Kidney (tissue), 14 donors: ENCODE measurements around the gene FBXL20. TPM values are rescaled to one million over a fixed set of nuclear protein-coding genes. Genes with fewer than 3 reads are reported as not detected.

ENCODE experiments used
- DNase-seq, 5 donors: peaks; one replicate each; pipeline ENCODE4 v3.0.0-alpha.2; 2013 to 2020
- FAIRE-seq: peaks from 2 replicates; lab custom pipeline; 2012; peaks lifted over from hg19 to GRCh38; lab: Jason Lieb, UNC
- H3K27ac ChIP-seq, 2 donors: one replicate each; pipeline ENCODE4 v1.7.0; 2013; ENCODE audit warnings: low read depth in 2 of 2, low read length in 2 of 2, inconsistent platforms in 1 of 2
- H3K27me3 ChIP-seq: one replicate; pipeline ENCODE4 v1.7.1; 2013; ENCODE audit warnings: low read length, inconsistent platforms; ENCODE audit not compliant: control insufficient read depth, insufficient read depth
- H3K36me3 ChIP-seq, 3 donors: one replicate each; pipeline versions ENCODE4 v1.7.0 to v1.7.1; 2013; ENCODE audit warnings: low read length in 3 of 3, control low read depth in 1 of 3, inconsistent platforms in 1 of 3; ENCODE audit not compliant: insufficient read depth in 3 of 3, control insufficient read depth in 2 of 3
- H3K4me1 ChIP-seq, 3 donors: one replicate each; pipeline versions ENCODE4 v1.7.0 to v1.7.1; 2013; ENCODE audit warnings: low read length in 3 of 3, inconsistent platforms in 1 of 3, low read depth in 1 of 3; ENCODE audit not compliant: control insufficient read depth in 2 of 3, insufficient read depth in 2 of 3
- H3K4me3 ChIP-seq, 3 donors: one replicate each; pipeline versions ENCODE4 v1.7.0 to v1.8.1; 2013; ENCODE audit warnings: low read length in 3 of 3, control low read depth in 1 of 3, inconsistent platforms in 1 of 3
- H3K9ac ChIP-seq, 3 donors: one replicate each; pipeline versions ENCODE4 v1.7.0 to v1.7.1; 2013; ENCODE audit warnings: low read length in 3 of 3, control low read depth in 1 of 3, inconsistent platforms in 1 of 3
- H3K9me3 ChIP-seq, 3 donors: one replicate each; pipeline versions ENCODE4 v1.7.0 to v1.7.1; 2013; ENCODE audit warnings: low read length in 3 of 3, control low read depth in 1 of 3, inconsistent platforms in 1 of 3; ENCODE audit not compliant: control insufficient read depth in 2 of 3, insufficient read depth in 1 of 3
- intact Hi-C: fragments of 100-400 bp; cut with DNase I; formaldehyde crosslinking; loops from one replicate; pipeline ENCODE4 v1.11.1; 2022
- polyA plus RNA-seq: library from polyadenylated mRNA; stranded (reverse); fragments of 350-450 nt; fragmentation: Illumina TruSeq; extraction: RNeasy Lipid Tissue Mini Kit (QIAGEN cat#74804); gene quantifications from one replicate; pipeline ENCODE4 v1.2.3, GENCODE V29; 2014; ENCODE audit warnings: low read depth, low replicate concordance; ENCODE audit not compliant: insufficient read depth
- total RNA-seq: library from RNA; stranded (reverse); fragmentation: NEBNext Ultra II Directional; extraction: Animal tissue kit (Norgen Biotek cat#: 25700); gene quantifications from one replicate; pipeline ENCODE4 v1.2.1, GENCODE V29; 2021
- TF ChIP-seq, protein P1 (sequence below): IDR thresholded peaks from 3 replicates; pipeline ENCODE4 v1.5.1; 2012; ENCODE audit warnings: mild to moderate bottlenecking, moderate library complexity, borderline replicate concordance; ENCODE audit not compliant: insufficient read depth; ENCODE audit errors: extremely low read depth
- donor health status: control.
- donor health status: control.
- donor health status: control.
- donor health status: control.
- donor health status: control.
- donor health status: DM: yes; HTN: yes; CAD: no.
- donor health status: Normal renal cell carcinoma (clear cell type).

The FBXL20 gene
- total and polyA plus RNA-seq, 2 donors from 2014 or later: 3.2 to 16.1 TPM

DNA sequence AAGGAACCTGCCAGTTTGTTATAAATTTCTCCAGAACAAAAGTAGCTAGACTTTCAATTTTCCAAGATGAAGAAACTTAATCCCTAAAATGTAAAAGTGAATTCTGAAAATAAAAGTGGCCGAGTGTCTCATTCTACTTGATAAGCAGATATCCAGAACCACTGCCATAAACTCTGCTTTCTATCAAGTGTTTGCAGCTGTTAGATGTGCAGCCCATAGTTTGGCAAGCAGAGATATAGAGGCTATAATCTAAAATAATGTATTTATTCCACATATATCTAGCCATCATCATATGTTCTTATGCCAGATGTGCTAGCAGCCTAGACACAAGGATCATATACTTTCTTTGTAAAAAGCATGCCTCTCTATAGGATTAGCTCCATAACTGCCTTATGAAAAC lies 14.7 kb upstream of the FBXL20 start:
- Histone ChIP-seq H3K27ac (no peak overlapping the region), H3K4me1 (no peaks in the 10 kb centered on the region), H3K9me3 (no peaks in the 10 kb centered on the region), H3K9ac (no peak overlapping the region), H3K36me3 (peaks cover 3 to 20% (median 18%) of the 10 kb centered on the region in 3 donors), H3K4me3 (no peak overlapping the region), H3K27me3 (no peaks in the 10 kb centered on the region)
- intact Hi-C loops: no loop called here
- DNase-seq: no peak
- no peak for FAIRE-seq
- TF ChIP-seq, protein P1, sequence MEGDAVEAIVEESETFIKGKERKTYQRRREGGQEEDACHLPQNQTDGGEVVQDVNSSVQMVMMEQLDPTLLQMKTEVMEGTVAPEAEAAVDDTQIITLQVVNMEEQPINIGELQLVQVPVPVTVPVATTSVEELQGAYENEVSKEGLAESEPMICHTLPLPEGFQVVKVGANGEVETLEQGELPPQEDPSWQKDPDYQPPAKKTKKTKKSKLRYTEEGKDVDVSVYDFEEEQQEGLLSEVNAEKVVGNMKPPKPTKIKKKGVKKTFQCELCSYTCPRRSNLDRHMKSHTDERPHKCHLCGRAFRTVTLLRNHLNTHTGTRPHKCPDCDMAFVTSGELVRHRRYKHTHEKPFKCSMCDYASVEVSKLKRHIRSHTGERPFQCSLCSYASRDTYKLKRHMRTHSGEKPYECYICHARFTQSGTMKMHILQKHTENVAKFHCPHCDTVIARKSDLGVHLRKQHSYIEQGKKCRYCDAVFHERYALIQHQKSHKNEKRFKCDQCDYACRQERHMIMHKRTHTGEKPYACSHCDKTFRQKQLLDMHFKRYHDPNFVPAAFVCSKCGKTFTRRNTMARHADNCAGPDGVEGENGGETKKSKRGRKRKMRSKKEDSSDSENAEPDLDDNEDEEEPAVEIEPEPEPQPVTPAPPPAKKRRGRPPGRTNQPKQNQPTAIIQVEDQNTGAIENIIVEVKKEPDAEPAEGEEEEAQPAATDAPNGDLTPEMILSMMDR: no peak

- Histone ChIP-seq H3K36me3 (peaks cover 6 to 38% (median 25%) of the 10 kb centered on the region in 3 donors), H3K27me3 (no peaks in the 10 kb centered on the region), H3K9me3 (no peaks in the 10 kb centered on the region), H3K4me1 (no peaks in the 10 kb centered on the region), H3K27ac (no peak overlapping the region), H3K9ac (no peak overlapping the region), H3K4me3 (no peak overlapping the region)
- FAIRE-seq (no peak), DNase-seq (no peak)
- TF ChIP-seq, protein P1: no peak
- intact Hi-C loops: no loop called here
These were observed 8.9 kb upstream of the FBXL20 start for GRCh38 chr17:39410279-39410678.

- TF ChIP-seq, protein P1: no peak
- Histone ChIP-seq H3K27me3 (no peaks in the 10 kb centered on the region), H3K27ac (no peak overlapping the region), H3K4me3 (no peak overlapping the region), H3K4me1 (no peaks in the 10 kb centered on the region), H3K36me3 (peaks cover 4 to 34% (median 19%) of the 10 kb centered on the region in 3 donors), H3K9ac (no peak overlapping the region), H3K9me3 (no peaks in the 10 kb centered on the region)
- FAIRE-seq: no peak
- no peak for DNase-seq
- intact Hi-C loops: no loop called here
These were observed 6.9 kb upstream of the FBXL20 start for GRCh38 chr17:39408360-39408759.

- H3K27me3 ChIP-seq: no peaks in the 10 kb centered on the region
- H3K4me1 ChIP-seq: no peaks in the 10 kb centered on the region
- DNase-seq (no peak), FAIRE-seq (no peak)
- intact Hi-C loops: no loop called here
- no peak overlapping the region for H3K9ac ChIP-seq
- no peak overlapping the region for H3K27ac ChIP-seq
- no peak overlapping the region for H3K4me3 ChIP-seq
- no peaks in the 10 kb centered on the region for H3K9me3 ChIP-seq
- H3K36me3 ChIP-seq: peaks cover 3 to 34% (median 18%) of the 10 kb centered on the region in 3 donors
- TF ChIP-seq, protein P1: no peak
These were observed 5.5 kb upstream of the FBXL20 start for GRCh38 chr17:39406951-39407350.
